ENCODE data around the gene KHK. TPM values are rescaled to one million over a fixed set of nuclear protein-coding genes. Genes with fewer than 3 reads are reported as not detected.

Gene KHK
- total RNA-seq, 2 donors from 2014 or later, result 0.91 to 7.0 TPM

DNA sequence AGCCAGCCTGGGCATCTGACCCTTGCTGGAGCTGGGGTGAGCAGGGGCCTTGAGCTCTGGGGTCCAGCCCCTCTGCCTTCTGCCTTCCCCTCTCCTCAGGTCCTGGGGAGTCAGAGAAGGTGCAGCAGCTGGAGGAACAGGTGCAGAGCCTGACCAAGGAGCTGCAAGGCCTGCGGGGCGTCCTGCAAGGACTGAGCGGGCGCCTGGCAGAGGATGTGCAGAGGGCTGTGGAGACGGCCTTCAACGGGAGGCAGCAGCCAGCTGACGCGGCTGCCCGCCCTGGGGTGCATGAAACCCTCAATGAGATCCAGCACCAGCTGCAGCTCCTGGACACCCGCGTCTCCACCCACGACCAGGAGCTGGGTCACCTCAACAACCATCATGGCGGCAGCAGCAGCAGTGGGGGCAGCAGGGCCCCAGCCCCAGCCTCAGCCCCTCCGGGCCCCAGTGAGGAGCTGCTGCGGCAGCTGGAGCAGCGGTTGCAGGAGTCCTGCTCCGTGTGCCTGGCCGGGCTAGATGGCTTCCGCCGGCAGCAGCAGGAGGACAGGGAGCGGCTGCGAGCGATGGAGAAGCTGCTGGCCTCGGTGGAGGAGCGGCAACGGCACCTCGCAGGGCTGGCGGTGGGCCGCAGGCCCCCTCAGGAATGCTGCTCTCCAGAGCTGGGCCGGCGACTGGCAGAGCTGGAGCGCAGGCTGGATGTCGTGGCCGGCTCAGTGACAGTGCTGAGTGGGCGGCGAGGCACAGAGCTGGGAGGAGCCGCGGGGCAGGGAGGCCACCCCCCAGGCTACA lies 4.4 kb upstream of the KHK start:
- no peaks in the 10 kb centered on the region for H3K36me3 ChIP-seq
- H3K9me3 ChIP-seq, result no peaks in the 10 kb centered on the region
- WGBS, result 88% methylated on average over 34 of the region's 38 CpGs
- TF ChIP-seq POLR2A (IDR thresholded peaks at IDR 0.05) (no peak), POLR2AphosphoS5 (IDR thresholded peaks at IDR 0.05) (no peak)
- TF ChIP-seq, protein P1, sequence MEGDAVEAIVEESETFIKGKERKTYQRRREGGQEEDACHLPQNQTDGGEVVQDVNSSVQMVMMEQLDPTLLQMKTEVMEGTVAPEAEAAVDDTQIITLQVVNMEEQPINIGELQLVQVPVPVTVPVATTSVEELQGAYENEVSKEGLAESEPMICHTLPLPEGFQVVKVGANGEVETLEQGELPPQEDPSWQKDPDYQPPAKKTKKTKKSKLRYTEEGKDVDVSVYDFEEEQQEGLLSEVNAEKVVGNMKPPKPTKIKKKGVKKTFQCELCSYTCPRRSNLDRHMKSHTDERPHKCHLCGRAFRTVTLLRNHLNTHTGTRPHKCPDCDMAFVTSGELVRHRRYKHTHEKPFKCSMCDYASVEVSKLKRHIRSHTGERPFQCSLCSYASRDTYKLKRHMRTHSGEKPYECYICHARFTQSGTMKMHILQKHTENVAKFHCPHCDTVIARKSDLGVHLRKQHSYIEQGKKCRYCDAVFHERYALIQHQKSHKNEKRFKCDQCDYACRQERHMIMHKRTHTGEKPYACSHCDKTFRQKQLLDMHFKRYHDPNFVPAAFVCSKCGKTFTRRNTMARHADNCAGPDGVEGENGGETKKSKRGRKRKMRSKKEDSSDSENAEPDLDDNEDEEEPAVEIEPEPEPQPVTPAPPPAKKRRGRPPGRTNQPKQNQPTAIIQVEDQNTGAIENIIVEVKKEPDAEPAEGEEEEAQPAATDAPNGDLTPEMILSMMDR (IDR thresholded peaks at IDR 0.05), result no peak
- peak overlapping the region in 1 of 2 donors; percentile 82 for H3K27ac ChIP-seq
- peaks cover 7% of the 10 kb centered on the region for H3K4me1 ChIP-seq (replicated peaks)
- DNase-seq (ENCODE audit: low spot score), result no peak
- intact Hi-C loops (cut with DNase I), result loop anchor here (5.0 kb wide), 1 partner anchor 50 kb away; the partner anchor contains the start of gene TMEM214
- no peaks in the 10 kb centered on the region for H3K27me3 ChIP-seq (replicated peaks; ENCODE audit: insufficient read depth)
- H3K4me3 ChIP-seq, result no peak overlapping the region

DNA sequence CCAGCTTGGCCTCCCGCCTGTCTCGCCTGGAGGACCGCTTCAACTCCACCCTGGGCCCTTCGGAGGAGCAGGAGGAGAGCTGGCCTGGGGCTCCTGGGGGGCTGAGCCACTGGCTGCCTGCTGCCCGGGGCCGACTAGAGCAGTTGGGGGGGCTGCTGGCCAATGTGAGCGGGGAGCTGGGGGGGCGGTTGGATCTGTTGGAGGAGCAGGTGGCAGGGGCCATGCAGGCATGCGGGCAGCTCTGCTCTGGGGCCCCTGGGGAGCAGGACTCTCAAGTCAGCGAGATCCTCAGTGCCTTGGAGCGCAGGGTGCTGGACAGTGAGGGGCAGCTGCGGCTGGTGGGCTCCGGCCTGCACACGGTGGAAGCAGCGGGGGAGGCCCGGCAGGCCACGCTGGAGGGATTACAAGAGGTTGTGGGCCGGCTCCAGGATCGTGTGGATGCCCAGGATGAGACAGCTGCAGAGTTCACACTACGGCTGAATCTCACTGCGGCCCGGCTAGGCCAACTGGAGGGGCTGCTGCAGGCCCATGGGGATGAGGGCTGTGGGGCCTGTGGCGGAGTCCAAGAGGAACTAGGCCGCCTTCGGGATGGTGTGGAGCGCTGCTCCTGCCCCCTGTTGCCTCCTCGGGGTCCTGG lies 3.7 kb upstream of the KHK start:
- 82% methylated on average over 22 of the region's 27 CpGs for WGBS
- no peak overlapping the region for H3K27ac ChIP-seq
- H3K36me3 ChIP-seq, result no peaks in the 10 kb centered on the region
- no peak for DNase-seq (ENCODE audit: low spot score)
- H3K9me3 ChIP-seq, result no peaks in the 10 kb centered on the region
- no peak for TF ChIP-seq POLR2AphosphoS5 (IDR thresholded peaks at IDR 0.05)
- intact Hi-C loops (cut with DNase I), result loop anchor here (5.0 kb wide), 1 partner anchor 51 kb away; the partner anchor contains the start of gene TMEM214
- no peaks in the 10 kb centered on the region for H3K27me3 ChIP-seq (replicated peaks; ENCODE audit: insufficient read depth)
- peaks cover 7% of the 10 kb centered on the region for H3K4me1 ChIP-seq (replicated peaks)
- no peak overlapping the region for H3K4me3 ChIP-seq

DNA sequence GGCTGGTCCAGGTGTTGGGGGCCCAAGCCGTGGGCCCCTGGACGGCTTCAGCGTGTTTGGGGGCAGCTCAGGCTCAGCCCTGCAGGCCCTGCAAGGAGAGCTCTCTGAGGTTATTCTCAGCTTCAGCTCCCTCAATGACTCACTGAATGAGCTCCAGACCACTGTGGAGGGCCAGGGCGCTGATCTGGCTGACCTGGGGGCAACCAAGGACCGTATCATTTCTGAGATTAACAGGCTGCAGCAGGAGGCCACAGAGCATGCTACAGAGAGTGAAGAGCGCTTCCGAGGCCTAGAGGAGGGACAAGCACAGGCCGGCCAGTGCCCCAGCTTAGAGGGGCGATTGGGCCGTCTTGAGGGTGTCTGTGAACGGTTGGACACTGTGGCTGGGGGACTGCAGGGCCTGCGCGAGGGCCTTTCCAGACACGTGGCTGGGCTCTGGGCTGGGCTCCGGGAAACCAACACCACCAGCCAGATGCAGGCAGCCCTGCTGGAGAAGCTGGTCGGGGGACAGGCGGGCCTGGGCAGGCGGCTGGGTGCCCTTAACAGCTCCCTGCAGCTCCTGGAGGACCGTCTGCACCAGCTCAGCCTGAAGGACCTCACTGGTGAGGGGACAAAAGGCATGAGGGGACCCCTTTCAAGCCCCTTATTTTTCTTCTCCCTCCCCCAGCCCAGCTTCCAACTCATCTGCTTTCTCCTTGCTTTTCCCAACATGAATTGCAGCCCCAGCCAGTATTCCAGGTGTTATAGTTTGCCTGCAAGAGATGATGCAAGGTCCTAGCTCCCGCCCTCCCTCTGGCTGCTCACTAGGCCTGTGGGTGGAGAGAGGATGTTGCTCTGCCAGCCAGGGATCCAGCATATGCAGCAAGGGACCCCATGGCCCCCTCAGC lies 2.9 kb upstream of the KHK start:
- H3K4me1 ChIP-seq (replicated peaks), result peaks cover 7% of the 10 kb centered on the region
- H3K36me3 ChIP-seq, result no peaks in the 10 kb centered on the region
- WGBS, result 80% methylated on average over 20 of the region's 20 CpGs
- no peak overlapping the region for H3K27ac ChIP-seq
- intact Hi-C loops (cut with DNase I), result loop anchor here (5.0 kb wide), 1 partner anchor 51 kb away; the partner anchor contains the start of gene TMEM214
- no peak for TF ChIP-seq POLR2AphosphoS5 (IDR thresholded peaks at IDR 0.05)
- no peak for TF ChIP-seq POLR2A (IDR thresholded peaks at IDR 0.05)
- TF ChIP-seq, protein P1 (IDR thresholded peaks at IDR 0.05), result no peak
- H3K4me3 ChIP-seq, result no peak overlapping the region
- no peaks in the 10 kb centered on the region for H3K9me3 ChIP-seq
- DNase-seq (ENCODE audit: low spot score), result no peak
- no peaks in the 10 kb centered on the region for H3K27me3 ChIP-seq (replicated peaks; ENCODE audit: insufficient read depth)

DNA sequence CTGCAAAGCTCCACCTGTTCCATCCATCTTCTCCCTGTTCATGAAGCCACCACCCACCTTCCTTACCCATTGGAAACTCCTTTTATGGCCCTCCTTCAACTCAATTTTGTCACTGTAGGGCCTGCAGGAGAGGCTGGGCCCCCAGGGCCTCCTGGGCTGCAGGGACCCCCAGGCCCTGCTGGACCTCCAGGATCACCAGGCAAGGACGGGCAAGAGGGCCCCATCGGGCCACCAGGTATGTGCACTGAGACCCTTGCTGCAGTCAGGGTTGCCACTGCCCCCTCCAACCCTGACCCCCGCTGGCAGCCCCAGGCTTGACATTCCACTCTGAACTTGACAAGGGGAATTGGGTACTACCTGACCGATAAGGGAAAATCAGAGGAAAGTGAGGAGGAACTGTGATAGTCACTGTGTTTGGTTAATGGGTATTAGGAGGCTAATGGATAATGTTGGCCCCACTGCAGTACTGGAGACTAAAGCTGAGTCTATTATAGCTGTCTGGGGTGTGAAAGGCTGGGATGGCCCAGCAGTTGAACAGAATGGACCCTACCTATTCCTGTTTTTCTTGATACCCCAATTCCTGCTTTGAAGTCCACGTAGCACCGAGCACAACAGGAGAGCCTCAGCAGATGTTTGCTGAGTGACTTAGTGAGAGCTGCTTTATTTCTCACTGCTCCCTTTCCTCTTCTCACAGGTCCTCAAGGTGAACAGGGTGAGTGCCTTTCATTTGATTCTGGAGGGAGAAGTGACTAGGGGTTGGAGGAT lies 2.1 kb upstream of the KHK start:
- Histone ChIP-seq H3K4me3 (no peak overlapping the region), H3K27ac (no peak overlapping the region), H3K27me3 (replicated peaks; ENCODE audit: insufficient read depth) (no peaks in the 10 kb centered on the region), H3K4me1 (replicated peaks) (peaks cover 7% of the 10 kb centered on the region), H3K9me3 (no peaks in the 10 kb centered on the region), H3K36me3 (no peaks in the 10 kb centered on the region)
- no peak for DNase-seq (ENCODE audit: low spot score)
- whole genome bisulfite sequencing, result 78% methylated on average over 6 of the region's 6 CpGs
- TF ChIP-seq POLR2A (IDR thresholded peaks at IDR 0.05), result no peak
- TF ChIP-seq, protein P1 (IDR thresholded peaks at IDR 0.05), result no peak
- TF ChIP-seq POLR2AphosphoS5 (IDR thresholded peaks at IDR 0.05), result no peak
- intact Hi-C loops (cut with DNase I), result loop anchor here (5.0 kb wide), 2 partner anchors 52 to 122 kb away; partner anchors contain the start of gene TMEM214

All from prostate gland (tissue), 2 donors.